HCT116 (cell line): ENCODE results near the gene ZNF398.

ENCODE experiments used
- CEBPB ChIP-seq: IDR thresholded peaks from 2 replicates; pipeline ENCODE4 v1.6.1; 2012; ENCODE audit warnings: low read depth
- CTCF ChIP-seq, 3 experiments: fragments of 200-600 bp in 1 of 3; sonication (generic) in 1 of 3; IDR thresholded peaks in 2 of 3; conservative IDR thresholded peaks in 1 of 3; 2 replicates each; pipeline ENCODE4 v1.5.1; 2012 to 2017; ENCODE audit warnings: low read depth in 2 of 3, low read length in 2 of 3, antibody characterized with exemption in 1 of 3, borderline replicate concordance in 1 of 3, control low read depth in 1 of 3, mild to moderate bottlenecking in 1 of 3, mixed read lengths in 1 of 3, mixed run types in 1 of 3, moderate library complexity in 1 of 3; ENCODE audit not compliant: insufficient read depth in 1 of 3
- EZH2 ChIP-seq: fragments of 200-600 bp; sonication (generic); IDR thresholded peaks from 2 replicates; pipeline ENCODE4 v1.6.1; 2017; ENCODE audit warnings: antibody characterized with exemption, mixed run types
- FOSL1 ChIP-seq: IDR thresholded peaks from 2 replicates; pipeline ENCODE4 v1.6.1; 2012; ENCODE audit warnings: low read depth
- JUND ChIP-seq: IDR thresholded peaks from 2 replicates; pipeline ENCODE4 v1.6.1; 2012
- POLR2A ChIP-seq: IDR thresholded peaks from 2 replicates; pipeline ENCODE4 v1.7.0; 2011; ENCODE audit warnings: borderline replicate concordance; ENCODE audit not compliant: insufficient read depth, insufficient read length; ENCODE audit errors: extremely low read depth
- POLR2AphosphoS5 ChIP-seq: IDR thresholded peaks from 2 replicates; pipeline ENCODE4 v1.6.1; 2011; ENCODE audit warnings: mild to moderate bottlenecking, low read depth, low read length, moderate library complexity
- RAD21 ChIP-seq: IDR thresholded peaks from 2 replicates; pipeline ENCODE4 v1.6.1; 2012; ENCODE audit warnings: low read depth, mild to moderate bottlenecking
- REST ChIP-seq: IDR thresholded peaks from 2 replicates; pipeline ENCODE4 v1.6.1; 2012; ENCODE audit warnings: low read depth
- SP1 ChIP-seq: IDR thresholded peaks from 2 replicates; pipeline ENCODE4 v1.6.1; 2012; ENCODE audit warnings: low read depth
- TCF7L2 ChIP-seq: IDR thresholded peaks from 2 replicates; pipeline ENCODE4 v1.7.0; 2011; ENCODE audit warnings: borderline replicate concordance, inconsistent platforms; ENCODE audit not compliant: insufficient read depth, insufficient read length; ENCODE audit errors: extremely low read depth
- YY1 ChIP-seq: IDR thresholded peaks from 2 replicates; pipeline ENCODE4 v1.6.1; 2011; ENCODE audit warnings: low read length, low read depth, moderate library complexity, mild to moderate bottlenecking; ENCODE audit not compliant: insufficient replicate concordance; ENCODE audit errors: extremely low read depth

GRCh38 chr7:149154056-149154455, 6.8 kb downstream of the ZNF398 start:
- TF ChIP-seq TCF7L2, result no peak
- no peak for TF ChIP-seq POLR2A
- no peak for TF ChIP-seq RAD21
- no peak for TF ChIP-seq JUND
- TF ChIP-seq CTCF (IDR thresholded peaks at IDR 0.05 in 2 of 3, conservative IDR thresholded peaks at IDR 0.05 in 1 of 3; ENCODE audit: borderline replicate concordance in 1 of 3, insufficient read depth in 1 of 3, low read depth in 2 of 3, low read length in 2 of 3), result no peak
- no peak for TF ChIP-seq YY1
- TF ChIP-seq POLR2AphosphoS5, result no peak
- TF ChIP-seq FOSL1, result no peak
- no peak for TF ChIP-seq REST
- no peak for TF ChIP-seq EZH2
- TF ChIP-seq SP1, result no peak
- no peak for TF ChIP-seq CEBPB
